Measurements from ENCODE around the gene C17orf58. TPM values are rescaled to one million over a fixed set of nuclear protein-coding genes. Genes with fewer than 3 reads are reported as not detected.
A peak's percentile ranks its signal among the peaks of the same experiment; 100 is the strongest.
"Not testable (repeated sequence)": the region's sequence is repeated elsewhere in the genome, so short reads cannot be mapped to it uniquely, and the experiment has no call there.

The C17orf58 gene
- total RNA-seq, 1 donor from 2014 or later: 8.5 TPM

DNA sequence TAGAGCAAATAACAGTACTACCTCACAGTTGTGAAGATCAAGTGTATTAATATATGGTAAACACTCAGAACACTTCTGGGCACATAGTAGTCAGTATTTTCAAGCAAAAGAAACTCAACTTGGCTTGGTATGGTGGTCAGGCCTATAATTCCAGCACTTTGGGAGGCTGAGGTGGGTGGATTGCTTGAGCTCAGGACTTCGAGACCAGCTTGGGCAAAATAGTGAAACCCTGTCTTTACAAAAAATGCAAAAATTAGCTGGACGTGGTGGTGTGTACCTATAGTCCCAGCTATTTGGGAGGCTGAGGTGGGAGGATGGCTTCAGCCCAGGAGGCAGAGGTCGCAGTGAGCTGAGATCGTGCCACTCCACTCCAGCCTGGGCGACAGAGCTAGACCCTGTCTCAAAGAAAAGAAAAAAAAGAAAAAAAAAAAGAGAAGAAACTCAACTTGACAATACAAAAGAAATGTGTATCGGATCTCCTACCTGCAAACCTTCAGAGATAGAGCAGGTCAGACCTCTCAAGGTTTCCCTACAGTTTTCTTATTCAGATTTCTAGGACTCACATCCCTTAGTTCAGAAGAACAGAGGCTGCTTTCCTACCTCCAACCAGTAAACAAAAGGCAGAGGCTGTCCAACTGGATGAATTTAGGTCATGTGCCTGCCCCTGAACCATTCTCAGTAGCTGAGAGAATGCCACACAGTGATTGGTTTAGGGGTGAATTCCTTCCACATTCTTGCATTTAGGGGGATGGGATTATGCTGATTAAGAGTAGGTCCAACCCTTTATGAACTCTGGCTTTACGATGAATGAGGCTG lies 37.6 kb upstream of the C17orf58 start:
- FAIRE-seq: no peak
- no peaks in the 10 kb centered on the region for H3K27me3 ChIP-seq (ENCODE audit: insufficient read depth, low read length)
- peaks cover 11% of the 10 kb centered on the region for H4K20me1 ChIP-seq (ENCODE audit: insufficient read depth, low read length)
- H3K36me3 Mint-ChIP-seq (ENCODE audit: low read depth, unreplicated experiment): peaks cover 7% of the 10 kb centered on the region
- peaks cover 11% of the 10 kb centered on the region for H3K36me3 ChIP-seq (ENCODE audit: insufficient read depth, low read length)
- H3K27ac ChIP-seq (ENCODE audit: low read depth, low read length): no peak overlapping the region
- H3K9me3 Mint-ChIP-seq (ENCODE audit: unreplicated experiment): no peaks in the 10 kb centered on the region
- H2AFZ ChIP-seq (ENCODE audit: low read depth, low read length): peak overlapping the region; percentile 26
- peak; percentile 77 for DNase-seq (ENCODE audit: low read depth)
- no peak overlapping the region for H3K4me2 ChIP-seq (ENCODE audit: low read length)
- H3K27me3 Mint-ChIP-seq (ENCODE audit: low read depth, unreplicated experiment): no peaks in the 10 kb centered on the region
- no peak overlapping the region for H3K4me3 Mint-ChIP-seq (ENCODE audit: unreplicated experiment)
- peaks cover 1% of the 10 kb centered on the region for H3K4me1 Mint-ChIP-seq (ENCODE audit: low read depth, unreplicated experiment)
- peak overlapping the region; percentile 75 for H3K27ac Mint-ChIP-seq (ENCODE audit: unreplicated experiment)
- no peaks in the 10 kb centered on the region for H3K9me3 ChIP-seq (ENCODE audit: insufficient read depth, low read depth, low read length)
- H3K4me3 ChIP-seq (ENCODE audit: insufficient read depth, low read depth, low read length): no peak overlapping the region
- peaks cover 9% of the 10 kb centered on the region for H3K4me1 ChIP-seq (ENCODE audit: insufficient read depth, low read length)
- TF ChIP-seq EZH2 (IDR thresholded peaks at IDR 0.05; ENCODE audit: insufficient read depth, low read length): no peak
- TF ChIP-seq, protein P1, sequence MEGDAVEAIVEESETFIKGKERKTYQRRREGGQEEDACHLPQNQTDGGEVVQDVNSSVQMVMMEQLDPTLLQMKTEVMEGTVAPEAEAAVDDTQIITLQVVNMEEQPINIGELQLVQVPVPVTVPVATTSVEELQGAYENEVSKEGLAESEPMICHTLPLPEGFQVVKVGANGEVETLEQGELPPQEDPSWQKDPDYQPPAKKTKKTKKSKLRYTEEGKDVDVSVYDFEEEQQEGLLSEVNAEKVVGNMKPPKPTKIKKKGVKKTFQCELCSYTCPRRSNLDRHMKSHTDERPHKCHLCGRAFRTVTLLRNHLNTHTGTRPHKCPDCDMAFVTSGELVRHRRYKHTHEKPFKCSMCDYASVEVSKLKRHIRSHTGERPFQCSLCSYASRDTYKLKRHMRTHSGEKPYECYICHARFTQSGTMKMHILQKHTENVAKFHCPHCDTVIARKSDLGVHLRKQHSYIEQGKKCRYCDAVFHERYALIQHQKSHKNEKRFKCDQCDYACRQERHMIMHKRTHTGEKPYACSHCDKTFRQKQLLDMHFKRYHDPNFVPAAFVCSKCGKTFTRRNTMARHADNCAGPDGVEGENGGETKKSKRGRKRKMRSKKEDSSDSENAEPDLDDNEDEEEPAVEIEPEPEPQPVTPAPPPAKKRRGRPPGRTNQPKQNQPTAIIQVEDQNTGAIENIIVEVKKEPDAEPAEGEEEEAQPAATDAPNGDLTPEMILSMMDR (IDR thresholded peaks at IDR 0.05; ENCODE audit: insufficient read depth, low read depth, low read length): no peak
- no peak overlapping the region for H3K9ac ChIP-seq (ENCODE audit: low read length)
- H3K79me2 ChIP-seq (ENCODE audit: insufficient read depth, low read length): peaks cover 34% of the 10 kb centered on the region

DNA sequence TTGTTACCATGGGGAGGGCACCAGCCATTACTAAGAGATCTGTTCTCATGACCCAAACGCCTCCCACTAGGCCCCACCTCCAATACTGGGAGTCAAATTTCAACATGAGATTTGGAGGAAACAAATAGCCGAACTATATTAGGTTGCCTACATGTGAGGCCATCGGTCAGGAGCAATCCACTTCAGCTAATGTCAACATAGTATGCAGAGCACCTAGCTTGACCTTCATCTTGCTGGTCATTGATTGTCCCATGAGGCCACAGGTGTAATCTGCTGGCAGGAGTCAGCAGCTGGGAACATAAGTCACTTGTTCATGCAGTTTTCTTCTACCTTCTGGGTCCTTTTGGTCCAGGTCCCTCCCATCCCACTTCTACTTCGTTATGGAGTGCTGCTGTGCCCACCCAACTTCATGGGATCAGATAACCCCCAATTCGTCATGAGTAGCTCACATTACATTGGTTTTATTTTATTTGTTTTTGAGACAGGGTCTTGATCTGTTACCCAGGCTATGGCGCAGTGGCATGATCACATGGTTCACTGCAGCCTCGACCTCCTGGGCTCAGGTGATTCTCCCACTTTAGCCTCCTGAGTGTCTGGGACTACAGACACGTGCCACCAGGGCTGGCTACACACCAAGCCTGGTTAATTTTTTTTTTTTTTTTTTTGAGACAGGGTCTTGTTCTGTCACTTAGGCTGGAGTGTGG lies 33.4 kb upstream of the C17orf58 start:
- no peak overlapping the region for H2AFZ ChIP-seq (ENCODE audit: low read depth, low read length)
- no peaks in the 10 kb centered on the region for H3K36me3 ChIP-seq (ENCODE audit: insufficient read depth, low read length)
- no peak overlapping the region for H3K4me3 Mint-ChIP-seq (ENCODE audit: unreplicated experiment)
- H3K9me3 Mint-ChIP-seq (ENCODE audit: unreplicated experiment): peaks cover 2% of the 10 kb centered on the region
- H3K4me3 ChIP-seq (ENCODE audit: insufficient read depth, low read depth, low read length): no peak overlapping the region
- no peaks in the 10 kb centered on the region for H3K4me1 Mint-ChIP-seq (ENCODE audit: low read depth, unreplicated experiment)
- no peaks in the 10 kb centered on the region for H3K36me3 Mint-ChIP-seq (ENCODE audit: low read depth, unreplicated experiment)
- no peaks in the 10 kb centered on the region for H3K79me2 ChIP-seq (ENCODE audit: insufficient read depth, low read length)
- FAIRE-seq (no peak), DNase-seq (ENCODE audit: low read depth) (no peak)
- no peak overlapping the region for H3K27ac ChIP-seq (ENCODE audit: low read depth, low read length)
- H3K27me3 Mint-ChIP-seq (ENCODE audit: low read depth, unreplicated experiment): no peaks in the 10 kb centered on the region
- H3K4me1 ChIP-seq (ENCODE audit: insufficient read depth, low read length): peaks cover 4% of the 10 kb centered on the region
- no peak overlapping the region for H3K27ac Mint-ChIP-seq (ENCODE audit: unreplicated experiment)
- H3K9me3 ChIP-seq (ENCODE audit: insufficient read depth, low read depth, low read length): no peaks in the 10 kb centered on the region
- H4K20me1 ChIP-seq (ENCODE audit: insufficient read depth, low read length): no peaks in the 10 kb centered on the region
- TF ChIP-seq, protein P1 (IDR thresholded peaks at IDR 0.05; ENCODE audit: insufficient read depth, low read depth, low read length): no peak
- TF ChIP-seq EZH2 (IDR thresholded peaks at IDR 0.05; ENCODE audit: insufficient read depth, low read length): no peak
- no peaks in the 10 kb centered on the region for H3K27me3 ChIP-seq (ENCODE audit: insufficient read depth, low read length)
- no peak overlapping the region for H3K4me2 ChIP-seq (ENCODE audit: low read length)
- no peak overlapping the region for H3K9ac ChIP-seq (ENCODE audit: low read length)

DNA sequence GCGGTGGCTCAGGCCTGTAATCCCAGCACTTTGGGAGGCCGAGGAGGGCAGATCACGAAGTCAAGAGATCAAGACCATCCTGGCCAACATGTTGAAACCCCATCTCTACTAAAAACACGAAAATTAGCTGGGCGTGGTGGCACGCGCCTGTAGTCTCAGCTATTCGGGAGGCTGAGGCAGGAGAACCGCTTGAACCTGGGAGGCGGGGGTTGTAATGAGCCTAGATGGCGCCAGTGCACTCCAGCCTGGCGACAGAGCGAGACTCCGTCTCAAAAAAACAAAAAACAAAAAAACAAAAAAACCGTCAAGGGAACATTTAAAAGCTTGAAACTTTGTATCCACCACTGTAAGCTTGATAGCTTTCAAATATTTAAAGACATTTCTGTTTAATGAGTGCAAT lies 26.3 kb upstream of the C17orf58 start:
- H3K36me3 Mint-ChIP-seq (ENCODE audit: low read depth, unreplicated experiment); H2AFZ ChIP-seq (ENCODE audit: low read depth, low read length); H3K4me1 ChIP-seq (ENCODE audit: insufficient read depth, low read length); H3K36me3 ChIP-seq (ENCODE audit: insufficient read depth, low read length); H3K9me3 ChIP-seq (ENCODE audit: insufficient read depth, low read depth, low read length); FAIRE-seq; H3K79me2 ChIP-seq (ENCODE audit: insufficient read depth, low read length); H3K27ac ChIP-seq (ENCODE audit: low read depth, low read length); H3K4me3 Mint-ChIP-seq (ENCODE audit: unreplicated experiment); H3K9me3 Mint-ChIP-seq (ENCODE audit: unreplicated experiment); DNase-seq (ENCODE audit: low read depth); H3K27ac Mint-ChIP-seq (ENCODE audit: unreplicated experiment); H3K4me3 ChIP-seq (ENCODE audit: insufficient read depth, low read depth, low read length); H3K4me1 Mint-ChIP-seq (ENCODE audit: low read depth, unreplicated experiment); H3K27me3 ChIP-seq (ENCODE audit: insufficient read depth, low read length); H4K20me1 ChIP-seq (ENCODE audit: insufficient read depth, low read length); H3K27me3 Mint-ChIP-seq (ENCODE audit: low read depth, unreplicated experiment); H3K4me2 ChIP-seq (ENCODE audit: low read length); H3K9ac ChIP-seq (ENCODE audit: low read length): not testable (repeated sequence)
